HepG2 (cell line): ENCODE data around the gene VAC14. TPM values are rescaled to one million over a fixed set of nuclear protein-coding genes. Genes with fewer than 3 reads are reported as not detected.

Experiments used
- ARID2 ChIP-seq: sonication (generic); formaldehyde crosslinking; IDR thresholded peaks from 2 replicates; pipeline ENCODE4 v1.8.1; 2022; ENCODE audit warnings: mild to moderate bottlenecking, missing genetic modification reagents, borderline replicate concordance
- ASH2L ChIP-seq: fragments of 300-600, 200-600 bp; sonication (generic); IDR thresholded peaks from 2 replicates; pipeline ENCODE4 v1.7.0; 2017; ENCODE audit warnings: low read depth, mild to moderate bottlenecking, moderate library complexity, mixed read lengths, low read length; ENCODE audit not compliant: insufficient read length
- CSRNP1 ChIP-seq: sonication (generic); formaldehyde crosslinking; IDR thresholded peaks from 2 replicates; pipeline ENCODE4 v1.8.1; 2023; ENCODE audit warnings: mild to moderate bottlenecking, missing genetic modification reagents
- FLYWCH1 ChIP-seq: sonication (generic); formaldehyde crosslinking; IDR thresholded peaks from 2 replicates; pipeline ENCODE4 v1.8.1; 2023; ENCODE audit warnings: mild to moderate bottlenecking, missing genetic modification reagents
- FOSL1 ChIP-seq: sonication (generic); formaldehyde crosslinking; IDR thresholded peaks from 2 replicates; pipeline ENCODE4 v1.9.0; 2021; ENCODE audit warnings: missing genetic modification reagents, borderline replicate concordance
- FOXA3 ChIP-seq: IDR thresholded peaks from 2 replicates; pipeline ENCODE4 v1.6.1; 2016; ENCODE audit warnings: missing genetic modification reagents, missing compliant biosample characterization
- FOXC1 ChIP-seq: sonication (generic); formaldehyde crosslinking; IDR thresholded peaks from 2 replicates; pipeline ENCODE4 v1.8.0; 2022; ENCODE audit warnings: mild to moderate bottlenecking, missing genetic modification reagents, borderline replicate concordance
- GABPA ChIP-seq, 2 experiments: IDR thresholded peaks; 2 replicates each; pipeline ENCODE4 v1.6.1; 2011 to 2016; ENCODE audit warnings: low read depth in 2 of 2, low read length in 1 of 2, missing biosample characterization in 1 of 2, missing genetic modification characterization in 1 of 2
- KDM4B ChIP-seq: sonication (generic); formaldehyde crosslinking; IDR thresholded peaks from 2 replicates; pipeline ENCODE4 v1.4.0; 2020; ENCODE audit warnings: missing genetic modification reagents
- MATR3 ChIP-seq: sonication (generic); formaldehyde crosslinking; IDR thresholded peaks from 2 replicates; pipeline ENCODE4 v1.4.0; 2020; ENCODE audit warnings: missing genetic modification reagents
- MTF1 ChIP-seq: sonication (generic); formaldehyde crosslinking; IDR thresholded peaks from 2 replicates; pipeline ENCODE4 v1.5.0; 2020; ENCODE audit warnings: missing genetic modification reagents
- NCOA5 ChIP-seq: sonication (generic); formaldehyde crosslinking; IDR thresholded peaks from 2 replicates; pipeline ENCODE4 v1.4.0; 2020; ENCODE audit warnings: missing genetic modification reagents
- NFYB ChIP-seq: sonication (generic); formaldehyde crosslinking; IDR thresholded peaks from 2 replicates; pipeline ENCODE4 v1.4.0; 2020; ENCODE audit warnings: missing genetic modification reagents
- PRDM15 ChIP-seq: sonication (generic); formaldehyde crosslinking; IDR thresholded peaks from 2 replicates; pipeline ENCODE4 v1.4.0; 2020; ENCODE audit warnings: missing genetic modification reagents
- PRMT3 ChIP-seq: sonication (generic); formaldehyde crosslinking; IDR thresholded peaks from 2 replicates; pipeline ENCODE4 v1.8.1; 2022; ENCODE audit warnings: low read depth, mild to moderate bottlenecking, moderate library complexity, missing genetic modification reagents, borderline replicate concordance
- SP5 ChIP-seq: IDR thresholded peaks from 2 replicates; pipeline ENCODE4 v1.6.1; 2016; ENCODE audit warnings: low read depth, borderline replicate concordance
- TCF12 ChIP-seq, 2 experiments: fragments of 450-650 bp in 1 of 2; sonication (generic) in 1 of 2; formaldehyde crosslinking in 1 of 2; IDR thresholded peaks; 2 replicates each; pipeline versions ENCODE4 v1.6.1 to v1.8.0; 2017 to 2022; ENCODE audit warnings: antibody characterized with exemption in 1 of 2, mild to moderate bottlenecking in 1 of 2, missing genetic modification reagents in 1 of 2, moderate library complexity in 1 of 2
- TRAFD1 ChIP-seq: sonication (generic); formaldehyde crosslinking; IDR thresholded peaks from 2 replicates; pipeline ENCODE4 v1.5.1; 2020; ENCODE audit warnings: missing genetic modification reagents, mild to moderate bottlenecking, borderline replicate concordance
- TSC22D2 ChIP-seq: sonication (generic); formaldehyde crosslinking; IDR thresholded peaks from 2 replicates; pipeline ENCODE4 v1.5.1; 2020; ENCODE audit warnings: missing genetic modification reagents, mild to moderate bottlenecking, borderline replicate concordance
- ZNF556 ChIP-seq: sonication (generic); formaldehyde crosslinking; IDR thresholded peaks from 2 replicates; pipeline ENCODE4 v1.4.0; 2020; ENCODE audit warnings: mild to moderate bottlenecking, missing genetic modification reagents, borderline replicate concordance
- ZNF607 ChIP-seq: sonication (generic); formaldehyde crosslinking; IDR thresholded peaks from 2 replicates; pipeline ENCODE4 v1.5.1; 2020; ENCODE audit warnings: missing genetic modification reagents, mild to moderate bottlenecking, borderline replicate concordance
- ZNF724P ChIP-seq: sonication (generic); formaldehyde crosslinking; IDR thresholded peaks from 2 replicates; pipeline ENCODE4 v1.8.0; 2022; ENCODE audit warnings: missing genetic modification reagents, borderline replicate concordance
- ZNF772 ChIP-seq: sonication (generic); formaldehyde crosslinking; IDR thresholded peaks from 2 replicates; pipeline ENCODE4 v1.5.0; 2020; ENCODE audit warnings: mild to moderate bottlenecking, missing genetic modification reagents
- polyA plus RNA-seq, 8 experiments: library from polyadenylated mRNA; depleted of rRNA in 3 of 8; stranded (reverse) in 7 of 8; unstranded in 1 of 8; fragments of >200 nt; fragmentation: Illumina TruSeq in 4 of 8; extraction: Trizol in 4 of 8; gene quantifications; 2 replicates each; pipeline versions ENCODE4 v1.2.1 to v1.2.3, GENCODE V29; 2011 to 2016; ENCODE audit warnings: low read depth in 4 of 8, missing spikeins in 1 of 8, mixed read lengths in 1 of 8; ENCODE audit not compliant: insufficient read depth in 1 of 8
- total RNA-seq, 5 experiments: library from RNA; depleted of rRNA; stranded (reverse); fragments of >200 nt; fragmentation: Illumina TruSeq; extraction: Trizol; gene quantifications; 2 replicates each; pipeline ENCODE4 v1.2.3, GENCODE V29; 2016; ENCODE audit warnings: low read depth in 1 of 5

The VAC14 gene
- total and polyA plus RNA-seq, 2 of the 13 experiments (the other 11 are each of a cell fraction or from before 2014, with no cell fraction given) = 23.5 to 24.6 TPM

DNA sequence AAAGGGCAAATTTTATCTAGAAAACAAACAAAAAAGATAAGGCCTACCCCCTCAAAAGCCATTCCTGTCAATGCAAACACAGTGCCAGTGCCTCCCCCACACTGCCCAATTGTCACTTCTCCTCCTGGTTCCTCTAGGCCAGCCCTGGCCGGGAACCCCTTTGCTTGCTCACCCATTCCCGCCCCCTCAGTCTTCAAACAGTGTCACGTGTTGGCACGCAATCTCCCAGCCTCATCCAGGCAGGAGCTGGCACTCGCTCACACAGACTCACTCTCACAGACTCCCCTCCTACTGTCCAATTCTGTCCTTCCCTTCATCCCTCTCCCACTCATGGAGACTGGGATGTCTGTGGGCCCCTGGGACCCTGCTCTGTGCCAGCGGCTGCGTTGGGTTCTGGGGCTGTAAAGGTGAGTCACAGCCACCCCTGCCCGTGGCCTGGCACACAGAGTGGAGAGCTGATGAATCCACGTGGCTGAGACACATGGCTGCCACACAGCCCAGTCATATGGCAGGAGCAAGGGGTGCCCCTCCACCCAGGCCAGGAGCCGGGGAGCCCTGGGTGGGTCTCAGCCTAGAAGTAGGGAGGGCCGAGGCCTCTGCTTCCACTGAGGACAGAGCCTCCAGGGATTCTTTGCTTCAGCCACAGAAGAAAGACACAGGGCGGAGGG lies 54.8 kb downstream of the VAC14 start (continued):
- 0 out of 2 replicates have a peak, but pooled peaks have one; percentile 8 for TF ChIP-seq PRDM15 (CRISPR knock-in tag)
- peak; percentile 57 for TF ChIP-seq FOXA3 (CRISPR knock-in tag)
- TF ChIP-seq NFYB (CRISPR knock-in tag) = no peak
- no peak for TF ChIP-seq KDM4B (CRISPR knock-in tag)
- peak; percentile 53; the same call in 1 of the 2 replicates for TF ChIP-seq CSRNP1 (CRISPR knock-in tag)
- TF ChIP-seq ARID2 = peak; percentile 19; the same call in 1 of the 2 replicates
- TF ChIP-seq ZNF724P (CRISPR knock-in tag) = no peak
- TF ChIP-seq ASH2L = no peak
- TF ChIP-seq FOXC1 (CRISPR knock-in tag) = peak; percentile 19; the same call in 1 of the 2 replicates
- no peak for TF ChIP-seq NCOA5 (CRISPR knock-in tag)
- no peak for TF ChIP-seq TSC22D2 (CRISPR knock-in tag)
- TF ChIP-seq GABPA (IDR thresholded peaks at IDR 0.05; ENCODE audit: low read depth, low read length) = no peak
- TF ChIP-seq GABPA (CRISPR knock-in tag; IDR thresholded peaks at IDR 0.05; ENCODE audit: low read depth) = no peak
- TF ChIP-seq TCF12 (IDR thresholded peaks at IDR 0.05) = no peak
- TF ChIP-seq TCF12 (CRISPR knock-in tag; IDR thresholded peaks at IDR 0.05) = 0 out of 2 replicates have a peak, but pooled peaks have one; percentile 76
- no peak for TF ChIP-seq MATR3 (CRISPR knock-in tag)
- peak; percentile 85 for TF ChIP-seq SP5 (CRISPR knock-in tag)
- no peak; the same call in none of the 2 replicates for TF ChIP-seq ZNF556 (CRISPR knock-in tag)
- no peak; the same call in 1 of the 2 replicates for TF ChIP-seq FOSL1
- TF ChIP-seq TRAFD1 = 0 out of 2 replicates have a peak, but pooled peaks have one; percentile 64
- no peak for TF ChIP-seq ZNF772 (CRISPR knock-in tag)
- no peak for TF ChIP-seq MTF1 (CRISPR knock-in tag)
- no peak for TF ChIP-seq FLYWCH1
- TF ChIP-seq PRMT3 = no peak
- TF ChIP-seq ZNF607 (CRISPR knock-in tag) = no peak
